Activated B cell treated with CpG ODN at 0.5 μM for 24 hours (primary cell): ENCODE results near the gene SGMS2. TPM values are rescaled to one million over a fixed set of nuclear protein-coding genes. Genes with fewer than 3 reads are reported as not detected.

Source experiments
- ATAC-seq: fragments of 200-7000 bp; cut with Tn5 transposase; one replicate; pipeline ENCODE4 v1.10.0; 2021; ENCODE audit warnings: low read depth, mild to moderate bottlenecking, moderate library complexity
- CTCF ChIA-PET: fragments of 350-600 bp; sonication (Branson Sonifier 250); formaldehyde crosslinking; loops from one replicate; lab custom pipeline; 2021; ENCODE audit warnings: antibody characterized with exemption; lab: Charles Lee
- POLR2A ChIA-PET: fragments of 350-600 bp; sonication (Branson Sonifier 250); formaldehyde crosslinking; loops from one replicate; lab custom pipeline; 2021; ENCODE audit warnings: antibody characterized with exemption; lab: Charles Lee
- DNase-seq: peaks from one replicate; pipeline ENCODE4 v3.0.0; 2022
- H3K27ac Mint-ChIP-seq: one replicate; pipeline ENCODE4 v1.8.0; 2020; ENCODE audit warnings: mixed read lengths
- H3K27me3 Mint-ChIP-seq: one replicate; pipeline ENCODE4 v1.8.0; 2021; ENCODE audit warnings: mixed read lengths
- H3K36me3 Mint-ChIP-seq: one replicate; pipeline ENCODE4 v1.8.0; 2021; ENCODE audit warnings: low read depth, mixed read lengths
- H3K4me1 Mint-ChIP-seq: one replicate; pipeline ENCODE4 v1.8.0; 2021; ENCODE audit warnings: mixed read lengths
- H3K4me3 Mint-ChIP-seq: one replicate; pipeline ENCODE4 v1.8.0; 2020; ENCODE audit warnings: mild to moderate bottlenecking, mixed read lengths
- H3K9me3 Mint-ChIP-seq: one replicate; pipeline ENCODE4 v1.8.0; 2020; ENCODE audit warnings: mixed read lengths
- intact Hi-C: fragments of 100-400 bp; cut with micrococcal nuclease; formaldehyde crosslinking; loops from one replicate; pipeline ENCODE4 v1.15.1; 2024
- total RNA-seq: library from RNA; stranded (reverse); gene quantifications from 2 replicates; pipeline ENCODE4 v1.2.3, GENCODE V29; 2022
- TF ChIP-seq, protein P1 (sequence below): fragments of 200-600 bp; IDR thresholded peaks from one replicate; pipeline ENCODE4 v1.8.0; 2022; ENCODE audit warnings: antibody characterized with exemption, mild to moderate bottlenecking

SGMS2 gene
- total RNA-seq, 1 donor from 2014 or later = not detected

DNA sequence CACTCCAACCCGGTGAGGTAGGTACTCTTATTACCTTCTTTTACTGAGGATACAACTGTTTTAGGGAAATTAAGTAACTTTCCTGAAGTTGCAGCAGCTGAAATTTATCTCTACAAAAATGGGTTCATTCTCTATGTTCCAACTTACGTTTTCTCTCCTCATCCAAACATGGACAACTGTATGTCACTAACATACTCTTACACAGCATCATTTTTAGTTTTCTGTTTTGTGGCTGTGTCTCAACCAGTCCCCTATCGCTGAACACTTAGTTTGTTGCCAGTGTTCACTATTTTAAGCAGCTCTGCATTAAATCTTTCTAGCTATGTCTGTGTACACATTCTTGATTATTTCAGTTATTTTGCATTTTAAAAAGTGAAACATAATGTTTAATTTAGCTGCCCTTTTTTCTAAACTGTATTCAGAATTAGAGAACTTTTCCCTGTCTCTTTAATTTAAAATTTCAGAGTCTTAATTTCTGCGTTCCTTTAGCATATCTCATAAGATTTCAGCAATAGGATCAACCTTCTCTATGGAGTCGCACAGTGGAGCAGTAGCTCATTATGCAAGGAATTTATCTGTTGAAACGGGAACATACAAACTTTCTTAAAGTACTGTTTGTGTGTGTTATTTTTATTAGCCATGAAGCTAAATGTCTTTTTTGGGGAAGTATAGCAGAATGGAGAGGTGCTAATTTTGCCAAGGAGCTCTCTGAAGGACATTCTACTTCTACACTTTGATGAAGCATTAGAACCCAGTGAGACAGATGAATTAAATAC lies 3.8 kb downstream of the SGMS2 start:
- no peak for ATAC-seq
- Mint-ChIP-seq H3K4me1 (peaks cover 18% of the 10 kb centered on the region), H3K4me3 (no peak overlapping the region), H3K27ac (no peak overlapping the region), H3K36me3 (no peaks in the 10 kb centered on the region), H3K27me3 (peaks cover 38% of the 10 kb centered on the region), H3K9me3 (no peaks in the 10 kb centered on the region)
- DNase-seq = no peak
- POLR2A ChIA-PET = no interaction called here
- TF ChIP-seq, protein P1, sequence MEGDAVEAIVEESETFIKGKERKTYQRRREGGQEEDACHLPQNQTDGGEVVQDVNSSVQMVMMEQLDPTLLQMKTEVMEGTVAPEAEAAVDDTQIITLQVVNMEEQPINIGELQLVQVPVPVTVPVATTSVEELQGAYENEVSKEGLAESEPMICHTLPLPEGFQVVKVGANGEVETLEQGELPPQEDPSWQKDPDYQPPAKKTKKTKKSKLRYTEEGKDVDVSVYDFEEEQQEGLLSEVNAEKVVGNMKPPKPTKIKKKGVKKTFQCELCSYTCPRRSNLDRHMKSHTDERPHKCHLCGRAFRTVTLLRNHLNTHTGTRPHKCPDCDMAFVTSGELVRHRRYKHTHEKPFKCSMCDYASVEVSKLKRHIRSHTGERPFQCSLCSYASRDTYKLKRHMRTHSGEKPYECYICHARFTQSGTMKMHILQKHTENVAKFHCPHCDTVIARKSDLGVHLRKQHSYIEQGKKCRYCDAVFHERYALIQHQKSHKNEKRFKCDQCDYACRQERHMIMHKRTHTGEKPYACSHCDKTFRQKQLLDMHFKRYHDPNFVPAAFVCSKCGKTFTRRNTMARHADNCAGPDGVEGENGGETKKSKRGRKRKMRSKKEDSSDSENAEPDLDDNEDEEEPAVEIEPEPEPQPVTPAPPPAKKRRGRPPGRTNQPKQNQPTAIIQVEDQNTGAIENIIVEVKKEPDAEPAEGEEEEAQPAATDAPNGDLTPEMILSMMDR = no peak
- CTCF ChIA-PET = no interaction called here
- intact Hi-C loops = no loop called here

DNA sequence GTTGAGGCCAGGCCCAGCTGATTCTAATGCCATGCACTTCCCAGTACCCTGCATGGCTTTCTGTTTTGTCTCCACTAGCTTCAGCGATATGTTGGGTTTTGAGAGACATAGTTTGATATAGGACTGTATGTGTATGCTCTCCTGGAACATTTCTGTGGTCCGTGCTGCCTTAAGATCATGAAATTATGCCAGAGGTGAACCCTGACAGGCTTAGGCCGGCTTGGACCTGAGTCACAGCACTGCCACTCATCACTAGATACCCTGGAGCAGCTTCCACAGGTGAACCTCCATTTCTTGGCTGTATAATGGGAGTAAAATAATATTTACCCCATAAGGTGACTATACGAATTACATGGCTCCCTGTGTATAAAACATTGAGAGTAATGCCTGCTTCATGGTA lies 6.4 kb downstream of the SGMS2 start:
- TF ChIP-seq, protein P1 = no peak
- H3K27ac Mint-ChIP-seq = no peak overlapping the region
- peaks cover 18% of the 10 kb centered on the region for H3K27me3 Mint-ChIP-seq
- CTCF ChIA-PET = no interaction called here
- no peak overlapping the region for H3K4me3 Mint-ChIP-seq
- no peaks in the 10 kb centered on the region for H3K36me3 Mint-ChIP-seq
- no peaks in the 10 kb centered on the region for H3K4me1 Mint-ChIP-seq
- POLR2A ChIA-PET = no interaction called here
- intact Hi-C loops = no loop called here
- no peaks in the 10 kb centered on the region for H3K9me3 Mint-ChIP-seq
- no peak for DNase-seq
- ATAC-seq = no peak

- no peak for DNase-seq
- Mint-ChIP-seq H3K4me3 (no peak overlapping the region), H3K9me3 (no peaks in the 10 kb centered on the region), H3K4me1 (no peaks in the 10 kb centered on the region), H3K36me3 (no peaks in the 10 kb centered on the region), H3K27me3 (peaks cover 11% of the 10 kb centered on the region), H3K27ac (no peak overlapping the region)
- TF ChIP-seq, protein P1 = no peak
- intact Hi-C loops = no loop called here
- no peak for ATAC-seq
- POLR2A ChIA-PET = no interaction called here
- CTCF ChIA-PET = no interaction called here
Measured at GRCh38 chr4:107832275-107832807, 7.6 kb downstream of the SGMS2 start.

- ATAC-seq (no peak), DNase-seq (no peak)
- H3K36me3 Mint-ChIP-seq = no peaks in the 10 kb centered on the region
- intact Hi-C loops = no loop called here
- POLR2A ChIA-PET = no interaction called here
- CTCF ChIA-PET = no interaction called here
- peaks cover 10% of the 10 kb centered on the region for H3K27me3 Mint-ChIP-seq
- no peak overlapping the region for H3K4me3 Mint-ChIP-seq
- TF ChIP-seq, protein P1 = no peak
- H3K4me1 Mint-ChIP-seq = no peaks in the 10 kb centered on the region
- H3K9me3 Mint-ChIP-seq = no peaks in the 10 kb centered on the region
- no peak overlapping the region for H3K27ac Mint-ChIP-seq
Measured at GRCh38 chr4:107834241-107834794, 9.6 kb downstream of the SGMS2 start.

GRCh38 chr4:107835406-107835805 lies 10.7 kb downstream of the SGMS2 start:
- intact Hi-C loops = no loop called here
- Mint-ChIP-seq H3K36me3 (no peaks in the 10 kb centered on the region), H3K27me3 (peaks cover 9% of the 10 kb centered on the region), H3K4me3 (no peak overlapping the region), H3K4me1 (no peaks in the 10 kb centered on the region), H3K9me3 (no peaks in the 10 kb centered on the region), H3K27ac (no peak overlapping the region)
- ATAC-seq (no peak), DNase-seq (no peak)
- CTCF ChIA-PET = no interaction called here
- TF ChIP-seq, protein P1 = no peak
- POLR2A ChIA-PET = no interaction called here
